Loucy (cell line): Measurements from ENCODE around the gene TUSC1.

ENCODE experiments used
- CTCF ChIP-seq: fragments of 200-600 bp; sonication (generic); conservative IDR thresholded peaks from 2 replicates; pipeline ENCODE4 v1.5.1; 2014; ENCODE audit warnings: mild to moderate bottlenecking, antibody characterized with exemption, low read length
- EZH2phosphoT487 ChIP-seq: fragments of 200-600 bp; IDR thresholded peaks from 2 replicates; pipeline ENCODE4 v1.6.1; 2018; ENCODE audit warnings: antibody characterized with exemption, mild to moderate bottlenecking, moderate library complexity, borderline replicate concordance

GRCh38 chr9:25691786-25692185 is 13.5 kb upstream of the TUSC1 start:
- TF ChIP-seq CTCF (no peak), EZH2phosphoT487 (no peak)
